Peyer's patch (tissue), 4 donors: ENCODE data around the gene EIF4B. TPM values are rescaled to one million over a fixed set of nuclear protein-coding genes. Genes with fewer than 3 reads are reported as not detected.

Source experiments
- DNase-seq, 3 donors: peaks; one replicate each; pipeline ENCODE4 v3.0.0-alpha.2; 2017 to 2019
- H3K27ac ChIP-seq, 4 donors: fragments of 200-600 bp; sonication (generic); one replicate each; pipeline ENCODE4 v1.5.1; 2016 to 2019
- H3K27me3 ChIP-seq, 2 donors: fragments of 200-600 bp; sonication (generic); one replicate each; pipeline ENCODE4 v1.5.1; 2019
- H3K36me3 ChIP-seq, 3 donors: fragments of 200-600 bp; sonication (generic); one replicate each; pipeline ENCODE4 v1.5.1; 2016 to 2019
- H3K4me1 ChIP-seq, 4 donors: fragments of 200-600 bp; sonication (generic); one replicate each; pipeline ENCODE4 v1.5.1; 2016 to 2019
- H3K4me3 ChIP-seq, 4 donors: fragments of 200-600 bp; sonication (generic); 1 replicate in 3 of 4; 2 replicates in 1 of 4; pipeline ENCODE4 v1.5.1; 2016 to 2019; ENCODE audit warnings: mild to moderate bottlenecking in 1 of 4
- H3K9me3 ChIP-seq, 4 donors: fragments of 200-600 bp; sonication (generic); one replicate each; pipeline ENCODE4 v1.5.1; 2016 to 2019; ENCODE audit warnings: mild to moderate bottlenecking in 1 of 4
- CTCF ChIP-seq, 6 experiments: fragments of 450-650 bp in 4 of 6; fragments of 200-600 bp in 2 of 6; sonication (generic) in 1 of 6; IDR thresholded peaks; one replicate each; pipeline ENCODE4 v1.5.1; 2017 to 2019; ENCODE audit warnings: antibody characterized with exemption in 6 of 6, mild to moderate bottlenecking in 3 of 6, moderate library complexity in 1 of 6
- POLR2A ChIP-seq, 2 donors: fragments of 450-650 bp; IDR thresholded peaks; one replicate each; pipeline ENCODE4 v1.5.1; 2017; ENCODE audit warnings: antibody characterized with exemption in 2 of 2, mild to moderate bottlenecking in 2 of 2, moderate library complexity in 2 of 2
- total RNA-seq, 4 donors: library from RNA; depleted of rRNA; stranded (reverse); fragments of >200 nt; gene quantifications; one replicate each; pipeline ENCODE4 v1.1.0, GENCODE V29; 2016

Gene EIF4B
- total RNA-seq, 4 donors from 2014 or later: 234 to 531 (median 250) TPM

- Histone ChIP-seq H3K4me1 (peaks cover 0 to 27% (median 2%) of the 10 kb centered on the region in 4 donors), H3K36me3 (peaks cover 0 to 52% (median 0%) of the 10 kb centered on the region in 3 donors)
These were observed 53.3 kb downstream of the EIF4B start for GRCh38 chr12:53059434-53060063.

GRCh38 chr12:53060064-53060720 is 53.9 kb downstream of the EIF4B start:
- no peak for DNase-seq
- Histone ChIP-seq H3K27me3 (no peaks in the 10 kb centered on the region), H3K9me3 (no peaks in the 10 kb centered on the region), H3K4me3 (no peak overlapping the region), H3K27ac (peak overlapping the region in 1 of 4 donors; percentile 46), H3K4me1 (peaks cover 0 to 27% (median 2%) of the 10 kb centered on the region in 4 donors), H3K36me3 (peaks cover 0 to 59% (median 0%) of the 10 kb centered on the region in 3 donors)
- TF ChIP-seq CTCF (IDR thresholded peaks at IDR 0.05): no peak
- no peak for TF ChIP-seq POLR2A (IDR thresholded peaks at IDR 0.05)

More at GRCh38 chr12:53059434-53060063, 53.3 kb downstream of the EIF4B start:
- H3K27ac ChIP-seq: peak overlapping the region in 1 of 4 donors; percentile 46
- no peaks in the 10 kb centered on the region for H3K27me3 ChIP-seq
- DNase-seq: peak in 2 of 3 donors; percentile 37 to 47
- TF ChIP-seq POLR2A (IDR thresholded peaks at IDR 0.05): no peak
- TF ChIP-seq CTCF (IDR thresholded peaks at IDR 0.05): no peak
- H3K9me3 ChIP-seq: no peaks in the 10 kb centered on the region
- H3K4me3 ChIP-seq: no peak overlapping the region

- peaks cover 0 to 65% (median 0%) of the 10 kb centered on the region in 3 donors for H3K36me3 ChIP-seq
- H3K9me3 ChIP-seq: no peaks in the 10 kb centered on the region
- peaks cover 0 to 27% (median 2%) of the 10 kb centered on the region in 4 donors for H3K4me1 ChIP-seq
- H3K27ac ChIP-seq: peak overlapping the region in 3 of 4 donors; percentile 24 to 46 (median 38)
- H3K4me3 ChIP-seq: no peak overlapping the region
- DNase-seq: peak in 2 of 3 donors; percentile 46 to 49
- no peak for TF ChIP-seq POLR2A (IDR thresholded peaks at IDR 0.05)
- TF ChIP-seq CTCF (IDR thresholded peaks at IDR 0.05): no peak
- H3K27me3 ChIP-seq: no peaks in the 10 kb centered on the region
These were observed 54.5 kb downstream of the EIF4B start for GRCh38 chr12:53060721-53061276.

GRCh38 chr12:53061404-53062010 is 55.3 kb downstream of the EIF4B start:
- Histone ChIP-seq H3K27me3 (no peaks in the 10 kb centered on the region), H3K36me3 (peaks cover 0 to 65% (median 0%) of the 10 kb centered on the region in 3 donors), H3K4me1 (peaks cover 0 to 33% (median 2%) of the 10 kb centered on the region in 4 donors), H3K27ac (peak overlapping the region in 2 of 4 donors; percentile 6 to 46), H3K9me3 (no peaks in the 10 kb centered on the region), H3K4me3 (no peak overlapping the region)
- DNase-seq: peak in 2 of 3 donors; percentile 71 to 76
- peak in 3 of 6 experiments; percentile 37 to 47 (median 43) for TF ChIP-seq CTCF (IDR thresholded peaks at IDR 0.05)
- no peak for TF ChIP-seq POLR2A (IDR thresholded peaks at IDR 0.05)
